ENCODE results near the gene ACOT11.

The ACOT11 gene

DNA sequence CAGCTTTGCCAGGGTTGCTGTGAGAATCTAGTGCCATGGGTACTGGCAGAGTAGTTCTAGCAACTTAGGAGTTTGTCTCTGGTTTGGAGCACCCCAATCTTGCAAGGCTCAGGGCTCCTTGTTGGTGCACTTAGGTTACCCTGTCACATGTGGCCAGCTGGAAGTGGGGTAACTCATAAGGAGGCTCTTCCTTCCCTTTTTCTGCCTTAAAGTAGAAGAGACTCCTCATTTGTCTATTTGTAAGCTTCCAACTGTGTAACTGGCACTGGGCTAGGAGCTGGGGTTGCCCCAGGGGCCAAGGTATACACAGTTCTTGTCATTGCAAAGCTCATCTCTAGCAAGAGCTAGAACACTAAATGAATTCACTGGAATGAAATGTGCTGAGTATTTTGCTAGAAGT lies 104.1 kb downstream of the ACOT11 start:
- Histone ChIP-seq H3K4me1 (ENCODE audit: control extremely low read depth in 1 of 4, control insufficient read depth in 4 of 4, insufficient read depth in 4 of 4, low read length in 3 of 4) (peaks cover 4 to 18% (median 12%) of the 10 kb centered on the region in 4 experiments), H3K27me3 (replicated peaks in 2 of 5; ENCODE audit: control insufficient read depth in 4 of 5, insufficient read depth in 5 of 5, low read length in 4 of 5) (no peaks in the 10 kb centered on the region), H3K4me3 (ENCODE audit: control insufficient read depth in 1 of 7, extremely low read depth in 1 of 7, insufficient read depth in 4 of 7, low read depth in 2 of 7, low read length in 6 of 7) (peak overlapping the region in 1 of 7 experiments; percentile 13), H3K9me3 (ENCODE audit: control extremely low read depth in 1 of 5, control insufficient read depth in 4 of 5, insufficient read depth in 2 of 5, low read depth in 1 of 5, low read length in 4 of 5) (no peaks in the 10 kb centered on the region), H3K27ac (ENCODE audit: insufficient read depth in 1 of 2, low read depth in 1 of 2, low read length in 2 of 2, poor library complexity in 1 of 2, severe bottlenecking in 2 of 2) (no peak overlapping the region), H3K36me3 (ENCODE audit: control insufficient read depth in 4 of 4, insufficient read depth in 4 of 4, low read length in 3 of 4) (no peaks in the 10 kb centered on the region)
- ChIA-PET CTCF (interaction anchor here (1.2 to 1.4 kb wide), 2 partner anchors 11 to 12 kb away, joined by 3 read pairs; no protein-coding TSS in a partner anchor), POLR2A (no interaction called here)
- DNase-seq = peak in 2 of 3 donors; percentile 46 to 48

DNA sequence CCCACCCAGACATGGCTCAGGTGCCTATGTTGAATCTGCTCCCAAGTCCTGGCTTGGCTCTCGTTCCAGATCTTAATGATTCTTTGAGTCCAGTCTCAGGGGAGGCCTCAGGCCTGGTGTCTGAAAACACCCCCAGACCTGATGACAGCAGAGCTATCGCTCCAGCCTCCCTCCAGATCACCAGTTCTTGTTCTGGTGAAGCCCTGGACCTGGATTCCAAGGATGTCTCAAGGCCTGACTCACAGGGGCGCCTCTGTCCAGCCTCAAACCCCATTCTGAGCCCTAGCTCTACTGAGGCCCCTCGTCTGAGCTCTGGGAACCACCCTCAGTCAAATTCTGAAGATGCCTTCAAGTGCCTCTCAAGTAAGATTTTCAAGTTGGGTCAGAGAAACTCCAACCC lies 105.0 kb downstream of the ACOT11 start:
- ChIA-PET CTCF (interaction anchor here (1.3 kb wide), 1 partner anchor 15 kb away, joined by 3 read pairs; no protein-coding TSS in a partner anchor), POLR2A (no interaction called here)
- 94% methylated on average over 4 of the region's 4 CpGs for WGBS (ENCODE audit: insufficient coverage)
- DNase-seq = no peak
- H3K9me3 ChIP-seq (ENCODE audit: control extremely low read depth in 1 of 5, control insufficient read depth in 4 of 5, insufficient read depth in 2 of 5, low read depth in 1 of 5, low read length in 4 of 5) = no peaks in the 10 kb centered on the region
- peaks cover 4 to 18% (median 12%) of the 10 kb centered on the region in 4 experiments for H3K4me1 ChIP-seq (ENCODE audit: control extremely low read depth in 1 of 4, control insufficient read depth in 4 of 4, insufficient read depth in 4 of 4, low read length in 3 of 4)
- H3K27me3 ChIP-seq (replicated peaks in 2 of 5; ENCODE audit: control insufficient read depth in 4 of 5, insufficient read depth in 5 of 5, low read length in 4 of 5) = no peaks in the 10 kb centered on the region
- no peak overlapping the region for H3K27ac ChIP-seq (ENCODE audit: insufficient read depth in 1 of 2, low read depth in 1 of 2, low read length in 2 of 2, poor library complexity in 1 of 2, severe bottlenecking in 2 of 2)
- H3K36me3 ChIP-seq (ENCODE audit: control insufficient read depth in 4 of 4, insufficient read depth in 4 of 4, low read length in 3 of 4) = no peaks in the 10 kb centered on the region
- no peak overlapping the region for H3K4me3 ChIP-seq (ENCODE audit: control insufficient read depth in 1 of 7, extremely low read depth in 1 of 7, insufficient read depth in 4 of 7, low read depth in 2 of 7, low read length in 6 of 7)

DNA sequence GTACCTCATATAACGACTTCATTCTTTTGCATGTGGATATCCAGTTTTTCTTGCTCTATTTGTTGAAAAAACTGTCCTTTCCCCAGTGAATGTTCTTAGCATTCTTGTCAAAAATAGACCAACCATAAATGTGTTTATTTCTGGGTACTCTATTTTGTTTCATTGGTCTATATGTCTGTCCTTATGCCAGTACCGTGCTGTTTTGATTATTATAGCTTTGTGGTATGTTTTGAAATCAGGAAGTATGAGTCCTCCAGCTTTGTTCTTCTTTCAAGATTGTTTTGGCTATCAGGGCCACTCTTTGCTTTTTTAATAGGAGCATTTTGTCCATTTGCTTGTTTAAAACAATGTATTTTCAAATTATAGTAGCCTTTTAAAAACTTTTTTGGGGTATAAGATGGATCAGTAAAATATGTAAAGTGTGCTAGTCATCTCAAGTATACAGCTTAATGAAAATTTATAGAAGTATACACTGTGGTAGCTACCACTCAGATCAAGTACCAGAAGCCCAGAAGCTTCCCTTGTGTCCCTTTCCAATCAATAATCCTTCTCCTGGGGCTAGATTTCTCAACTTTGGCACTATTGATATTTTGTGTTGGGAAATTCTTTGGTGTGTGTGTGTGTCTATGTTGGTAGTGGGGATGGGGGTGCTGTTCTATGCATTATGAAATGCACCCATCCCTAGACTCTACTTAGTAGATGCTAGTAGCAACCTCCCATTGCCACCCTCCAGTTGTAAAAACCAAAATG lies 110.3 kb downstream of the ACOT11 start:
- H3K9me3 ChIP-seq (ENCODE audit: control extremely low read depth in 1 of 5, control insufficient read depth in 4 of 5, insufficient read depth in 2 of 5, low read depth in 1 of 5, low read length in 4 of 5) = no peaks in the 10 kb centered on the region
- no CpG with 5 or more reads among the region's 2 CpGs for WGBS (ENCODE audit: insufficient coverage)
- DNase-seq = no peak
- CTCF ChIA-PET = interaction anchor here (1.2 kb wide), 1 partner anchor 28 kb away, joined by 3 read pairs; no protein-coding TSS in a partner anchor
- H3K36me3 ChIP-seq (ENCODE audit: control insufficient read depth in 4 of 4, insufficient read depth in 4 of 4, low read length in 3 of 4) = no peaks in the 10 kb centered on the region
- no peak overlapping the region for H3K4me3 ChIP-seq (ENCODE audit: control insufficient read depth in 1 of 7, extremely low read depth in 1 of 7, insufficient read depth in 4 of 7, low read depth in 2 of 7, low read length in 6 of 7)
- POLR2A ChIA-PET = interaction anchor here (0.6 kb wide), 1 partner anchor 101 kb away, joined by 3 read pairs; no protein-coding TSS in a partner anchor
- no peaks in the 10 kb centered on the region for H3K27me3 ChIP-seq (replicated peaks in 2 of 5; ENCODE audit: control insufficient read depth in 4 of 5, insufficient read depth in 5 of 5, low read length in 4 of 5)
- no peak overlapping the region for H3K27ac ChIP-seq (ENCODE audit: insufficient read depth in 1 of 2, low read depth in 1 of 2, low read length in 2 of 2, poor library complexity in 1 of 2, severe bottlenecking in 2 of 2)
- no peaks in the 10 kb centered on the region for H3K4me1 ChIP-seq (ENCODE audit: control extremely low read depth in 1 of 4, control insufficient read depth in 4 of 4, insufficient read depth in 4 of 4, low read length in 3 of 4)

Measured in common myeloid progenitor, CD34-positive (primary cell).